TTC549 (cell line): ENCODE data around the gene NCAPG2.
"Not testable (repeated sequence)": the region's sequence is repeated elsewhere in the genome, so short reads cannot be mapped to it uniquely, and the experiment has no call there.

Experiments used
- FAIRE-seq: peaks from 2 replicates; lab custom pipeline; 2012; peaks lifted over from hg19 to GRCh38; lab: Jason Lieb, UNC

The NCAPG2 gene

DNA sequence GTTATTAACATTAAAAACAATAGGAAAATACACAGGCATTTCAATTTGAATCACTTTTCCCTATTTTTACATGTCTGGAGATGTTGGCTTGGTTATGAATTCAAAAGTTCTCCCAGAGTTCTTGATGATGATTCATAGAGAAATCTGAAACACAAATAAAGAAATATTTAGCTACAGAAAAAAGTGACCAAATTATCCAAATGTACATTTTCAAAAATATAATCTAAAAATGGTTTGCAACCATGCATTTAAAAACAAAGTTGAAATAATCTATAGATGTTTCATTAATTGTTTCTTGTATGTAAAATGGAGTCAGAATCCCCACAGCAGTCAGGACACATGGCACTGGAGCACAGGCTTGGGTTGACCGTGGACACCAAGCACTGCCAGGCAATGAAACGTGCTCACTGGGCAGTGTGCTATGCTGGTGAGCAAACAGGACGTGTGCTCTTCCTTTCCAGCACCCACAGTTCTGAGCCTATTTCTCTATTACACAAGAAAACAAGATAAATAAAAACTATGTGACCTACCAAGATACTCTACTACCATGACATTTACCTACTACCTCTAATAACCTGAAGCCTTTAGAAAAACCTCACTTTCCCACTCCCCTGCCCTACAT, 72.9 kb downstream of the NCAPG2 start:
- no peak for FAIRE-seq

DNA sequence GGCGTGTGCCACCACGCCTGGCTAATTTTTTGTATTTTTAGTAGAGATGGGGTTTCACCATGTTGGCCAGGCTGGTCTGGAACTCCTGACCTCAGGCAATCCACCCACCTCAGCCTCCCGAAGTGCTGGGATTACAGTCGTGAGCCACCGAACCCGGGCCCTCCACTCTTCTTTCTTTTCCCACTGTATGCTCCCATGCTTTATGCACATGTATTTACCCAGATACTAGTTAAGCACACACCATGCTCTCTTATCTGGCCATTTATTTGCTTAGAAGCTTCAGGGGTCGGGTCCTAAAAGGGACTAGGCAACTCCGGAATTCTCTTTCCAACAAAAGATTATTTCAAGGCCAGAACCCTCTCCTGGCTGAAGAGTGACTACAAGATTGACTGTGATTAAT, 78.3 kb downstream of the NCAPG2 start:
- FAIRE-seq = not testable (repeated sequence)

DNA sequence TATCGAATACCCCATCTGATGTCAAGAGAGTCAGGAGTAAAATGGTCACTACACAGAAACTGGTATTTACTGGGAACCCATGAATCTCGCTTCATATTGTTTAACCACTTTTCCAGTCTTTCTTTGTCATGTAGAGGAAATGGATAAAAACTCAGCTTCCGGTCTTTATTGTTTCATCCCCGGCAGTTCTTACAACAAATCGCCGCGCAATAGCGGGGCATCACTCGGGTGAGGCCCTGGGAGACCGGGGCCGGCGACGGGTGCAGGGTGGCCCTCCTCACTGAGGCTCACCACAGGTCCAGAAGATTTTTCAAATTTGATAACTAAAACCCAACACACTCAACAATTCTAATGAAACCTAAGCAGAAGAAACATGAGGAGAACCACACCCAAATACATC, 81.4 kb downstream of the NCAPG2 start:
- FAIRE-seq = no peak

DNA sequence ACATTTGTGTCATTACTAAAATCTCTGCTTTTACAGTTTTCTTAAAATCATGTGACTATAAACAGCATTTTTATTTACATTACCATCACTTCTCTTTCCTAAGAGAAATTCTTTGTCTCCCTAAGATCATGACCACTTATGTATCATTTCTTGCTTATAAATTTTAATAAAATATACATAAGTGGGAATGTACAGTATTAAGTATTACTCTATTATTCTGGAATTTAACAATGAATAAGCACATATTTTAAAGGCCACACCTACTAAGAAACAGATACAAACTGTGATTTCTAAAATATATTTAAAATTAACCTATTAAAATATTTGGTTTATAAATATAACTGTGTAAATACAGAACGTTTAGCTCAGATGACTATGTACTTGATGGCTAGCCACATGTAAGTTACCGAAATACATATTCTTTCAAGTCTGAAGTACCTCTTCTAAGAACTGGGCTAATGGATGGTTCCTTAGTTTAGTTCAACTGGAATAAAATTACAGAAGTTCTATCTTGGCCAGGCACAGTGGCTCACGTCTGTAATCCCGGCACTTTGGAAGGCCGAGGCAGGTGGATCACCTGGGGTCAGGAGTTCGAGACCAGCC, 83.7 kb downstream of the NCAPG2 start:
- peak; percentile 41 for FAIRE-seq

DNA sequence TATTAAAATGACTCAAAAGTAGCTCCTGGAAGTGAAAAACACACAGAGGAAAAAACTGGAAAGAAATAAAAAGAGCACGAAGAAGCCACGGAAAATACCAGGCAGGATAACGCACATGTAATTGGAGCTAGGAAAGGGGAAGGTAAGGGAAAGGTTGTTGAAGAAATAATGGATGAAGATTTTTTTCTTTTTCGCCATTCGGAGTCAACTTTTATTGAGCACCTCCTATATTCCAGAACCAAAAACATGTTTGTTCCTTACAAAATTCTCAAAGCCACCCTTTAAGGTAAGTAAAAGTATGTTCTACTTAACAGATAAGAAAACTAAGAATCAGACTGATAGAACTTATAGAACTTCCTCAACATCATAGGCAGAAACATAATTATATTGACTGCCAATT, 84.2 kb downstream of the NCAPG2 start:
- FAIRE-seq = no peak

DNA sequence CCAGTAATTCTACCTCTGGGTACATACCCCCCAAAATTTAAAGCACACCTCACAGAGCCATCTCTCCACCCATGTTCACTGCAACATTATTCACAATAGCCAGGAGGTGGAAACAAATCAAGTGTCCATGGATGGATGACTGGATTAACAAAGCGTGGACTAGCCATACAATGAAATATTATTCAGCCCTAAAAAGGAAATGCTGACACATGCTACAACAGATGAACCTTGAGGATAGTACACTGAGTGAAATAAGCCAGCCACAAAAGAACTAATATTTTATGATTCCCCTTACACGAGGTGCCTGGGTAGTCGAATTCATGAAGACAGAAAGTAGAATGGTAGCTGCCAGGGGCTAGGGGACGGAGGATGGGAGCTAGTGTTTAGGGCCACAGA, 85.9 kb downstream of the NCAPG2 start:
- no peak for FAIRE-seq

DNA sequence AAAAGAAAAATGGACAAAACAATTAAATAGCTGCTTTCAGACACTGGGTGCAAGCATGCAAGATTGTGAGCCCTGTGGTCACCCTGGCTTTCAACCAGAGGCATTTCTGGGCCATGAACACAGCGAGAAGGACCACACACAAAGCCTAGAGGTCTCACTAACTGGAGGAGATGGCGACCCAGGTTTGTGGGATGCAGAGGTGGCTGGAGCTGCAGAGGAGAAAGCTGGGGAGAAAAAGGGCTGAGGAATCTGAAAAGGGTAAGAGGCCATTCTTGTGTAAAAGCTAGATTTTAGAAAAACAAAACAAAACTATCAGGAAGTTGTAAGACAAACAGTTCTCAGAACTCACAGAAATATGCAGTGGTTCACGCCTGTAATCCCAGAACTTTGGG, 86.9 kb downstream of the NCAPG2 start:
- no peak for FAIRE-seq

DNA sequence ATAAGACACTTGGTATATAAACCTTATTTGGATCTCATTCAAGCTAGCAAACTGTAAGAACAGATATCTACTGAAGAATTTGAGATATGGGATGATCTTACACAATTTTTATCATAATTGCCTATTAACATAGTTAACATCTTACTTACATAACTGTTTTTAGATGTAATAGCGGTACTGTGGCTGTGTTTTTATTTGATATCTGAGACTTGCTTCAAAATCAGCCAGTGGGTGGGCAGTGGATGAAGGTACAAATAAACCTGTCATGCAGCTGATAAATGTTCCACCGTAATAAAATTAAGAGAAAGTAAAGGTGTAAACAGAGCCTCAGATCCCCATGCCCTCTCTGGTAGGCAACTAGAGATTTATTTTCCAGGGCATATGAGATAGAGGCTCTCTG, 88.6 kb downstream of the NCAPG2 start:
- FAIRE-seq = no peak

DNA sequence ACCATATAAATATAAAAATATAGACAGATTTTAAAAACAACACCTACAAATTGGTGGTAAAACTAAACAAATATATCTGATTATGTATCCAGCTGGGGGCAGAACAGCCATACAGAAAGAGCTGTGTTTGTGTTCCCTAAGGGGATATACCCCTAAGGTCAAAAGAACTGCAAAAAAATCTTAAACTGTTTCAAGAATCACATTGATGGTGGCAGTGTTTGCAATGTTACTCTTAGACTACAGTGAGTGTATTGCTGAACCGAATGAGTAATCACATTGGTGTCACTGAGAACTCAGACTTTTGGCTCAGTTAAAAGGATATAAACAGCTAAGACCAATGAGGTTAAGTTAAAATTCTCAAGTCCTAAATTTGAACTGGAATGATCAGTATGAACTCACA, 89.9 kb downstream of the NCAPG2 start:
- FAIRE-seq = no peak

DNA sequence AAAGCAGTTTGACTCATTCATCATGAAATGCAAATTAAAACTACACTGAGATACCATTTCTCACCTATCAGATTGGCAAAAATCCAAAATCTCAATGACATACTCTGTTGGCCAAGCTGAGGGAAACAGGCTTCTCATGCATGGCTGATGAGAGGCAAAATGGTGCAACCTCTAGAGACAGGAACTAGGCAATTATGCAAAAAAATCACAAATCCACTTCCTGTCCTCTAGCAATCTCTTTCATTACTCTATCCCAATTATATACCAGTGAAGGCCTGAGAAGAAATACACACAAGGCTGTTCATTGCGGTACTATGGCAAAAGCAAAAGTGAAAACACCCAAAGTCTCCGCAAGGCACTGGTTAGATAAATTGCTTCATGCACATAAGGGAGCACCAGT, 91.1 kb downstream of the NCAPG2 start:
- no peak for FAIRE-seq

DNA sequence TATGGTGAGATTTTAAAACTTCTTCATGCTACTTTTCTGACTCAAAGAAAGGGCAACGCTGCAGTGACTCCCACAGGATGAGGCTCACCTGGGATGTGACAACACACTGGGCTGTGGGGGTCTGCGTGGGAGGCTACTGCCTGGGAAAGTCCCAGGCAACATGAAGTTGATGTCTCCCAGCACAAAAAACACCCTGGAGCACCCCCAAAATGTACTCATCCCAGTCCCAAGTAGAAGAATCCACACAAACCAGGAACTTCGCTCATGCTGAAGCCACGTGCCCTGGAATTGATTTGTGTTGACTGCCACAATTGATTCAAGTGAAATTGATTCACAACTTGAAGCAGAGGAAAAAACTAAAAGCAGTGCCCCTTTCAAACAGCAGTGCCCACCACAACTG, 92.1 kb downstream of the NCAPG2 start:
- FAIRE-seq = no peak

DNA sequence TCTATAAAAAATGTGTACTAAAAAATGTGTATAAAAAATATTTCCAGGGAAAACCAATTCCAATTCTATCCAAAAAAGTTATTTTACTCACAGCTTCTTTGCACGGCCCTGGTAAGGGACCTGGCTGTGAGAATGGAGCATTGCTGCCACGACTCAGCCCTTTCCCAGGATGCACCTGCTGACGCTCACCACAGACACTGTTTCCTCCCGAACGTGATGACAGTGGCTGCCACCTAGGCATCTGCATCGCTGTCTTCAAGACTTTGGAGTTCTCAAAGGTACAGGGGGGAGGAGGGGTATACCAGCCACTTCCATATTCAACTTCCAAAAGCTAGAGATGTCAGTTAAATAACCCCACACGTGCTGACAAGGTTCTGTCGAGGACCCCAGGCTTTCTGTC, 93.1 kb downstream of the NCAPG2 start:
- no peak for FAIRE-seq

DNA sequence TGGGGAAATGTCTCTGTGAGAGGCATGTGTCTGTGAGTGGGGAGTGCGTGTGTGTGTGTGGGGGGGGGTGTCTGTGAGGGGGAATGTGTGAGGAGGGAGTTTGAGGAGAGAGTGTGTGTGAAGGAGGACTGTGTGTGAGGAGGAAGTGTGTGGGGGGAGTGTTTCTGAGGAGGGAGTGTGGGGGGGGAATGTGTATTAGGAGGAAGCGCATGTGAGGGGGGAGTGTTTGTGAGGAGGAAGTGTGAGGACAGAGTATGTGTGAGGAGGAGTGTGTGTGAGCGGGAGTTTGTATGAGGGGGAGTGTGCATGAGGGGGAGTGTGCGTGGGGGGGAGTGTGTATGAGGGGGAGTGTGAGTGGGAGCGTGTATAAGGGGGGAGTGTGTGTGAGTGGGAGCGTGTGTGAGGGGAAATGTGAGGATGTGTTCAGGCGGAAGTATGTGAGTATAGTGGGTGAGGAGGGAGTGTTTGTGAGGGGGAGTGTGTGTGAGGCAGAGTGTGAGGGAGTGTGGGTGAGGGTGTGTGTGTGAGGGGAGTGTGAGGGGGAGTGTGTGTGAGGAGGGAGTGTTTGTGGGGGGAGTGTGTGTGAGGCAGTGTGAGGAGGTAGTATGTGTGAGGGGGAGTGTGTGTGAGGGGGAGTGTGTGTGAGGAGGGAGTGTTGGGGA, 95.2 kb downstream of the NCAPG2 start:
- no peak for FAIRE-seq

DNA sequence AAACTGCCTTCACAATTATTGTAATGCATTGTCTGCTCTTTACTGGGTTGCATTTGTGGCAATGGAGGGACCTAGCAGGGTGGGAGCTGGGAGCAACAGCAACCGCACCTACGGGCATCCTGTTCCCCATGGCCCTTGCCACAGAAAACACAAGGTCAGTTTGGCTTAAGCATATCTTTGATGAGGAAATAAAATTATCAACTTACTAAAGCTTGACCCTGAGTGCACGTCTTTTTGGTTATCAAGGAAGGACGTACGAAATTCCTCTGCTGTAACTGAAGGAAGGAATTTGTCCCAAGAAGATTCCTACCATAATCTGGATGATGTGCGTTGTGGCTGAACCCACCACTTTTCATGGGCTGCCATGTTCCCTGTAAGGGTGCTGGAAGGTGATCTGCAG, 97.0 kb downstream of the NCAPG2 start:
- no peak for FAIRE-seq

DNA sequence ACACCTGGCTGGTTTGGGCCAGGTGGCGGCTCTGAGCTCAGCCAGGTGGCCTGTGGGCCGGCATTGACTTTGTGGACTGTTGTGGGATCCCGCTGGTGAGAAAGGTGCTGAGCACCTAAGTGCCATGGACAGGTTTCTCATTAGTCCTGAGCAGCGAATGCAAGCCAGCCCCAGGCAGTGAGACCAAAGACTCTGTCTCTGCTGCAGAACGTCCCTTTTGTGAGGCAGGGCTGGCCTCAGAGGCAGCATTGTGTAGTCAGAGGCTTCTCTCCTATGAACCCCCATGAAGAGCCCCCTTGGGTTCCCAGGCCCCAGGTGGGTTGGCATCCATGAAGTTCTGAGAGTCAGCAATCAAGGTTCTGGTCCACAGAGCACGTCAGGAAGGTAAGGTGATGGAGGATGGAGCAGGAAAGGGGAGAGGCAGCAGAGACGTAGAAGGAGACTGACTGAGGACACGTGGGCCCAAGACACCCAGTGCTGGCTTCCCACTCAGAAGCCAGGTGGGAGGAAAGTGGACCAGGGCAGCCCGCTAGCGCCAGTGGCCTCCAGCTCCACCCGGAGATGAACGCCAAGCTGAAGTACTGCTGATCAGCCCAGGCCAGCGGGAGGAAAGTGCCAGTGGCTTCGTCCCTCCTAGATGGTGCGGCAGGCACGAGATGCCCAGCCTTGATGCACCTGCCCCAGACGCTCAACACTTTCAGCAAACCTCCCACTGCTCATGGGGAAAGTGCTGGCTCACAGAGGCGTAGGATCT, 97.8 kb downstream of the NCAPG2 start:
- FAIRE-seq = no peak

DNA sequence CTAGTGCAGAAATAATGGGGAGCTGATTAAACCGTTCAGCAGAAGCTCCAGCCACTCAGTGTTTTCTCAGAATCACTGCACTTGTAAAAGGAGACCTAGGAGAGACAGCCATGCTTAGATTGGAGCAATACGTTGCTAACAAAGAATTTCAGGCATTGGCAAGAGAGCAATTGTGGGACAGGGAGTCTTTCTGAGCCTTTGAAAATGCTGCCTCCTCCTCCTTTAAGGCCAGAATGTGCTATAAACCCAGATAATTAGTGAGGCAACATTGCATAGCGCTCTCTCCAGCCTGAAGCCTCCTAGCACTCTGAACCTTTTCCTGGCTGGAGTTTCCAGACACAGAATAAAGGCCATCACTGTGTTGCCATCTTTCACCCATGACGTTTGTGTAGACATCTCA, 98.5 kb downstream of the NCAPG2 start:
- no peak for FAIRE-seq

DNA sequence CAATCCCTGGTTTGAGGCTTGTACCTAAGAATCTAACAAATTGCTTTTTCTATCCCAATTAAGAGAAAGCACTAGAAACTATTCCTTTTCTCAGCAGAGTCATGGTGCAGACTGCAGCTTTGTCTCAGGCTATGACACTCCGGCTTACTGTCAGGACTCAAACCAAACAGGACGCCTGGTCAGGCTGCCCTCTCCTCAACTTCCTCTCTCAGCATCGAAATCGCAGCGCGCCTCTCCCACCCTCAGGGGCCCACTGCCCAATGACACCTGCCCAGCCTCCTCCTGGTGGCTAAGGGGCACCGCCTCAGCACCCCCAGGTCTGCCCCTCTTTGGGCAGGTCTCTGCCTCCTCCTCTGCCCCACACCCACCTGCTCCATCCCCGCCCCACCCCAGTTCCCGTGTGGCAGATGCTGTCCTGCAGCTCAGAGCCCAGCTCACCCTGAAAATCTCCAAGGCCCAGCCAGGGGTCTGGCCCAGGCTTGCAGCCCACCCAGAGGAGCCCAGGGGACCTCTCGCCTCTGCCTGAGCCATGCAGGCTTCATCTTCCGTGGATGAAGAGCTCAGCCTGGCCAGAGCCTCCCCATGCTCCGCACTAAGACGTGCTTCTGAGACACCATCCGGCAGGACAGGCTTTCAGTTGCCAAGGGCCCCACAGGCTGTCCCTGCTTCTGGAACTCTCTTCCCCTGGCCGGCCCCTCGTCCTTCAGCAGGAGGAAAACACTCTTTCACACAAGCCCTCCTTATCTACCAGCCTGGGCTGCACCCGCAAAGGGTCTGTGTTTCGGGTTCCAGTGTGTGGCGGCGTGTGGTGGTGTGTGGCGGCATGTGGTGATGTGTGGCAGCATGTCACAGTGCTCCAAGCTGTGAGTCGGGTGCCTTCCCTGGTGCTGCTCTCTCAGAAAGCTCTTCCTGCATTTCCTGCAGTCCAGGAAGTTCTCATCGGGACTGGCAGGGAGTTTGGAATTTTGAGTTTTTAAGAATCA, 100.5 kb downstream of the NCAPG2 start:
- FAIRE-seq = no peak

DNA sequence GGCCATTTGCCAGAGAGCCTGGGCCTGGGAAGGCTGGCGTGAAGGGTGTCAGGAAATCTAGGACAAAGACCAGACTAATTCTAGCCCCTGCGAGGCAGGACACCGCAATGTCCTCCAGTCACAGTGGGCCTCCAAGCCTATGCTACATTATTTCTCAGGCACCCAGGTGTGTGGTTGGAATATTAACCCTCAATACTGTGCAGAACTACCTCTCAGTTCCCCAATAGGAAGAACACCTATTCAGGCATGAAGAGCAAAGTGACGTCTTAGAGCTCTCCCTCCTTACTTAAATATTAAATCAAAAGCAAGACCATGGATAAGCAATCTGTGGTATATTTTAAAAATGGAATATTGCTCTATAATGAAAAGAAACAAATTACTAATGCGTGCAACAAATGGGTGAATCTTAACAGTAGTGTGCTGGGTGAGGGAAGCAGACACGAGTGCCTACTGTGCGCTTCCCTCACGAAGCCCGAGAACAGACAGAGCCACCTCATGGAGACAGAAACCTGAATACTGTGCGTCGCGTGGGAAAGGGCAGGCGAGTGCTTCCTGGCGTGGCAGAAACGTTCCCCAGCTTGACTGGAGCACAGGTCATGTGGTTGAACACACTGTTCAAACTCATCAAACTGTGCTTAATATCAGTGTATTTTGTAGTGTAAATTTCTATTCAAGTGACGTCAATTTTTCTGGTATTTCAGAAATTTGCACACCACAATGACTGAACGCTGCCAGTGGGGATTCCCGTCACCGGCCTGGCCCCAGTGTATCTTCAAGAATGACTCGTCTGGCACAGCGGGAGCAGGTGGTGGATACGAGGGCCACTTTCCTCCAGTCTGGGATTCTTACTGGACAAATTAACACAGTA, 101.5 kb downstream of the NCAPG2 start:
- FAIRE-seq = no peak

DNA sequence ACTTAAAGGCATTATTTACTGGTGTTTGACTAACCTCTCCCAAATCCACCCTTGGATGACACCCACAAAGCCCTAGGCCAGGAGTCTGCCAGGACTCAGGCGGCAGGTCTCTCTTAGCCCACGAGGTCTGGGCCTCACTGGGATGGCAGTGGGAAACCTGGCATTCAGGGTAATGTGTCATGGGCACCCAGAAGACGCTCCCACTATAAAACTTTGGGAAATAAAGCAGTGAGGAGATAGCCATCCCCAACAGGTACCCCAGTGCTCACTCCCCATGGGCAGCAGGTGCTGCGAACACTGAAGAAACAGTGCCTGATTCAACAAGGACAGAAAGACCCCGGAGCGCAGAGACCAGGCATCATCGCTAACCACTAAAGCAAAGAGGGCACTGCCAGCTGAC, 102.6 kb downstream of the NCAPG2 start:
- no peak for FAIRE-seq

DNA sequence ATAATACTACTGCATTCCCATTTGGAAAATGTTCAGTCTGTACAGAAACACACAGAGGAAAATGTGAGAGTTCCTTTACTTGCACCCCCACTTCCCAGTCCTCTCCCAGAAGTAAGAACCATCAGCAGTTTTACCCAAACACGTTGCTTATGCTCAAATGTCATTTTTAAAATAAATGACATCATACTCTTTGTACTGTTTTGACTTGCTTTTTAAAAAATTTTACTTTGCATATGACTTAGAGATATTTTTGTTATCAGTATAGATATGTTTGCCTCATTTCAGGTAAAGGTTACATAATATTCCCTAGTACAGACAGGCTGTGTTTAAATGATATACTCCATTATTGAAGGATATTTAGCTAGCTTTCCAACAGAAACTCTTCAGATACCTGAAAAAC, 103.5 kb downstream of the NCAPG2 start:
- FAIRE-seq = no peak

DNA sequence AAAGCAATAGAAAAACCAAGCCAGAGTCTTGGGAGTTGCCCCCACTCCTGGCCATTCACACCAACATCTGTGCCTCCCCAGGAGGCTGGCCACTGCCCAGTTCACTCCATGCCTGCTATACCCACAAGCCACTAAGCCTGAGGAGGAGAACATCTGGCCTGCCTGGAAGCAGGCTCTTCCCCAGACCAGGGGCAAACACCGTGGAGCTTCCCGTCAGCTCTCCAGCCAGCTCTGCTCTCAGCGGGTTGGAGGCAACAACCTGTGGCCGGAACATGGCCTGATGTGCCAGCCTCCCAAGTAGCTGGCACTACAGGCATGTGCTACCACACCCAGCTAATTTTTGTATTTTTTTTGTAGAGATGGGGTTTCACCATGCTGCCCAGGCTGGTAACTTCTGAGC, 107.9 kb downstream of the NCAPG2 start:
- FAIRE-seq = no peak
